HCT116 (cell line): Measurements from ENCODE around the gene TMEM242. TPM values are rescaled to one million over a fixed set of nuclear protein-coding genes. Genes with fewer than 3 reads are reported as not detected.

ENCODE experiments used
- ATAC-seq: fragments of 200-7000 bp; cut with Tn5 transposase; 2 replicates; pipeline ENCODE4 v1.9.1; 2020; ENCODE audit warnings: mild to moderate bottlenecking, moderate library complexity
- BruUV-seq: library from RNA; stranded (reverse); fragments of 400-500 nt; replicated peaks from 2 replicates; lab custom pipeline; 2021; lab: Mats Ljungman, UMichigan
- CTCF ChIA-PET: fragments of 300-600 bp; sonication (Branson Sonifier 250); formaldehyde crosslinking; loops from one replicate; lab custom pipeline; 2021; ENCODE audit warnings: antibody characterized with exemption; lab: Charles Lee
- POLR2A ChIA-PET: fragments of 300-600, 350-600 bp; sonication (Branson Sonifier 250); formaldehyde crosslinking; loops from one replicate; lab custom pipeline; 2021; ENCODE audit warnings: antibody characterized with exemption; lab: Charles Lee
- RAD21 ChIA-PET, 2 experiments: fragments of 300-600 bp; sonication (Branson Sonifier 250); formaldehyde crosslinking; loops; one replicate each; lab custom pipeline; 2023; ENCODE audit warnings: low total read pairs in 2 of 2; ENCODE audit not compliant: uncharacterized antibody in 2 of 2, unreplicated experiment in 2 of 2, low non-redundant PET in 1 of 2; lab: Charles Lee
- DNase-seq: peaks from one replicate; pipeline ENCODE4 v3.0.0-alpha.2; 2010; ENCODE audit warnings: low read depth, low spot score
- H2AFZ ChIP-seq: fragments of 200-600 bp; shearing (Covaris generic), sonication (generic); 2 replicates; pipeline ENCODE4 v1.6.1; 2017; ENCODE audit warnings: low read depth, mixed run types, mixed read lengths, antibody characterized with exemption, low read length; ENCODE audit not compliant: poor library complexity, severe bottlenecking
- H3K27ac ChIP-seq: 2 replicates; pipeline ENCODE4 v1.5.1; 2012; ENCODE audit warnings: low read depth, low read length
- H3K27me3 ChIP-seq: fragments of 200-600 bp; sonication (generic); 2 replicates; pipeline ENCODE4 v1.6.1; 2016; ENCODE audit warnings: mixed run types, low read length, mixed read lengths; ENCODE audit not compliant: insufficient read depth
- H3K36me3 ChIP-seq, 2 experiments: fragments of 200-500 bp in 1 of 2; fragments of 200-600 bp in 1 of 2; sonication (Bioruptor generic) in 1 of 2; sonication (generic) in 1 of 2; 2 replicates each; pipeline versions ENCODE4 v1.5.1 to v1.6.1; 2014 to 2016; ENCODE audit warnings: low read length in 2 of 2, inconsistent platforms in 1 of 2, mixed read lengths in 1 of 2, mixed run types in 1 of 2; ENCODE audit not compliant: insufficient read depth in 2 of 2, control insufficient read depth in 1 of 2
- H3K4me1 ChIP-seq, 2 experiments: fragments of 200-600 bp in 1 of 2; sonication (generic) in 1 of 2; 2 replicates each; pipeline versions ENCODE4 v1.5.1 to v1.6.1; 2012 to 2017; ENCODE audit warnings: low read length in 2 of 2, inconsistent platforms in 1 of 2, mild to moderate bottlenecking in 1 of 2, mixed read lengths in 1 of 2, mixed run types in 1 of 2, moderate library complexity in 1 of 2; ENCODE audit not compliant: insufficient read depth in 2 of 2, control insufficient read depth in 1 of 2
- H3K4me2 ChIP-seq: fragments of 200-600 bp; sonication (generic); 2 replicates; pipeline ENCODE4 v1.6.1; 2017; ENCODE audit warnings: mixed run types, low read length, mixed read lengths
- H3K4me3 ChIP-seq, 2 experiments: fragments of 200-600 bp in 1 of 2; sonication (generic) in 1 of 2; replicated peaks in 1 of 2; 2 replicates each; pipeline ENCODE4 v1.5.1; 2011 to 2016; ENCODE audit warnings: low read length in 2 of 2, control low read depth in 1 of 2, low read depth in 1 of 2, mild to moderate bottlenecking in 1 of 2, mixed read lengths in 1 of 2, mixed run types in 1 of 2
- H3K79me2 ChIP-seq: fragments of 200-600 bp; sonication (generic); 2 replicates; pipeline ENCODE4 v1.6.1; 2017; ENCODE audit warnings: mild to moderate bottlenecking, mixed run types, low read length, moderate library complexity, mixed read lengths; ENCODE audit not compliant: insufficient read depth
- H3K9ac ChIP-seq: fragments of 200-600 bp; sonication (generic); 2 replicates; pipeline ENCODE4 v1.6.1; 2016; ENCODE audit warnings: low read length, mixed read lengths
- H3K9me2 ChIP-seq: fragments of 200-600 bp; sonication (generic), shearing (Covaris generic); 2 replicates; pipeline ENCODE4 v1.6.1; 2017; ENCODE audit warnings: mixed run types, mild to moderate bottlenecking, moderate library complexity; ENCODE audit not compliant: insufficient read depth
- H3K9me3 ChIP-seq, 2 experiments: fragments of 200-500 bp in 1 of 2; fragments of 200-600 bp in 1 of 2; sonication (Bioruptor generic) in 1 of 2; sonication (generic) in 1 of 2; 2 replicates each; pipeline ENCODE4 v1.6.1; 2014 to 2017; ENCODE audit warnings: low read length in 2 of 2, mixed read lengths in 2 of 2, inconsistent platforms in 1 of 2, low read depth in 1 of 2, mild to moderate bottlenecking in 1 of 2, mixed run types in 1 of 2, moderate library complexity in 1 of 2; ENCODE audit not compliant: control insufficient read depth in 1 of 2, insufficient read depth in 1 of 2
- H4K20me1 ChIP-seq: fragments of 200-600 bp; sonication (generic), shearing (Covaris generic); 2 replicates; pipeline ENCODE4 v1.6.1; 2017; ENCODE audit warnings: mixed run types, mild to moderate bottlenecking, moderate library complexity; ENCODE audit not compliant: insufficient read depth
- CBX3 ChIP-seq: IDR thresholded peaks from 2 replicates; pipeline ENCODE4 v1.6.1; 2012; ENCODE audit warnings: low read depth
- EGR1 ChIP-seq: IDR thresholded peaks from 2 replicates; pipeline ENCODE4 v1.6.1; 2012; ENCODE audit warnings: low read depth
- ELF1 ChIP-seq: IDR thresholded peaks from 2 replicates; pipeline ENCODE4 v1.6.1; 2012; ENCODE audit warnings: low read depth, borderline replicate concordance
- EZH2 ChIP-seq: fragments of 200-600 bp; sonication (generic); IDR thresholded peaks from 2 replicates; pipeline ENCODE4 v1.6.1; 2017; ENCODE audit warnings: antibody characterized with exemption, mixed run types
- EZH2phosphoT487 ChIP-seq: fragments of 200-600 bp; IDR thresholded peaks from 2 replicates; pipeline ENCODE4 v1.6.1; 2018; ENCODE audit warnings: antibody characterized with exemption, borderline replicate concordance
- FOSL1 ChIP-seq: IDR thresholded peaks from 2 replicates; pipeline ENCODE4 v1.6.1; 2012; ENCODE audit warnings: low read depth
- JUND ChIP-seq: IDR thresholded peaks from 2 replicates; pipeline ENCODE4 v1.6.1; 2012
- POLR2AphosphoS5 ChIP-seq: IDR thresholded peaks from 2 replicates; pipeline ENCODE4 v1.6.1; 2011; ENCODE audit warnings: mild to moderate bottlenecking, low read depth, low read length, moderate library complexity
- SIN3A ChIP-seq: IDR thresholded peaks from 2 replicates; pipeline ENCODE4 v1.6.1; 2012; ENCODE audit warnings: low read depth
- YY1 ChIP-seq: IDR thresholded peaks from 2 replicates; pipeline ENCODE4 v1.6.1; 2011; ENCODE audit warnings: low read length, low read depth, moderate library complexity, mild to moderate bottlenecking; ENCODE audit not compliant: insufficient replicate concordance; ENCODE audit errors: extremely low read depth
- ZNF274 ChIP-seq: fragments of 200-500 bp; sonication (Bioruptor generic); IDR thresholded peaks from 2 replicates; pipeline ENCODE4 v1.6.1; 2014; ENCODE audit warnings: mild to moderate bottlenecking, low read depth, low read length, inconsistent platforms
- intact Hi-C: fragments of 100-400 bp; cut with micrococcal nuclease; formaldehyde crosslinking; loops from 2 replicates; pipeline ENCODE4 v1.10.0; 2022
- total RNA-seq: library from RNA; stranded (reverse); gene quantifications from one replicate; pipeline ENCODE4 v1.2.1, GENCODE V29; 2021; ENCODE audit not compliant: unreplicated experiment
- TF ChIP-seq, protein P1 (sequence below): IDR thresholded peaks from 2 replicates; pipeline ENCODE4 v1.6.1; 2012; ENCODE audit warnings: low read depth
- TF ChIP-seq, protein P2 (sequence below): IDR thresholded peaks from 2 replicates; pipeline ENCODE4 v1.6.1; 2012
- TF ChIP-seq, protein P3 (sequence below), 3 experiments: fragments of 200-600 bp in 1 of 3; sonication (generic) in 1 of 3; IDR thresholded peaks in 2 of 3; conservative IDR thresholded peaks in 1 of 3; 2 replicates each; pipeline ENCODE4 v1.5.1; 2012 to 2017; ENCODE audit warnings: low read depth in 2 of 3, low read length in 2 of 3, antibody characterized with exemption in 1 of 3, borderline replicate concordance in 1 of 3, control low read depth in 1 of 3, mild to moderate bottlenecking in 1 of 3, mixed read lengths in 1 of 3, mixed run types in 1 of 3, moderate library complexity in 1 of 3; ENCODE audit not compliant: insufficient read depth in 1 of 3

Gene TMEM242
- total RNA-seq, 1 experiment from 2014 or later: 11.6 TPM

DNA sequence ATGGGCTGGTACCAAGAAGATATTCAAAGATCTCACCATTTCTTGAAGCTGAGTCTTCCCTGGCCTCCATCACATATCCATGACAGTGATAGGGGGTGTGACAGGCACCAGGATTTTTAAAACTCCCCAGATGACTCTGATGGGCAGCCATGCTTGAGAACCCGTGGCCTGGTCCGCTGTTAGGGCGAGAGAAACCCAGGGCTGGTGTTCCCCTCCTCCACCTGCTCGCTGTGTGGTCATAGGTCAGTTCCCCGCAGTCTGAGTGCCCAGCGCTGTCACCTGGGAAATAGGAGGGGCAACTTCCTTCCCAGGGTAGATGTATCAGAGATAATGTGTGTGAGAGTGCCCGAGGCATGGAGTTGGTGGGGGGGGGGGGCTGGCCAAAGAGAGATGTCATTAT, 50.9 kb downstream of the TMEM242 start:
- no peaks in the 10 kb centered on the region for H4K20me1 ChIP-seq
- ChIA-PET CTCF (no interaction called here), RAD21 (no interaction called here), POLR2A (interaction anchor here (1.1 kb wide), 1 partner anchor 9 kb away, joined by 3 read pairs; no protein-coding TSS in a partner anchor)
- TF ChIP-seq ZNF274: no peak
- no peak for TF ChIP-seq YY1
- no peak for TF ChIP-seq POLR2AphosphoS5
- TF ChIP-seq JUND: no peak
- TF ChIP-seq SIN3A: no peak
- no peak for TF ChIP-seq CBX3
- no peak for TF ChIP-seq EGR1
- peak overlapping the region; percentile 98 for H2AFZ ChIP-seq
- H3K9me3 ChIP-seq: no peaks in the 10 kb centered on the region; a peak in 1 of 4 replicates
- H3K9ac ChIP-seq: no peak overlapping the region
- no peak overlapping the region for H3K4me3 ChIP-seq
- H3K9me2 ChIP-seq: no peaks in the 10 kb centered on the region
- no peak for DNase-seq
- no peaks in the 10 kb centered on the region for H3K36me3 ChIP-seq
- H3K27ac ChIP-seq: no peak overlapping the region
- H3K4me1 ChIP-seq: peaks cover 10 to 26% of the 10 kb centered on the region in 2 experiments; a peak in 3 of 4 replicates
- no peaks in the 10 kb centered on the region for H3K79me2 ChIP-seq
- BruUV-seq: no TSS peak
- no peak for ATAC-seq
- no peaks in the 10 kb centered on the region for H3K27me3 ChIP-seq
- intact Hi-C loops: loop anchor here (10.0 kb wide), 1 partner anchor 128 kb away; no protein-coding TSS in a partner anchor
- H3K4me2 ChIP-seq: no peak overlapping the region

GRCh38 chr6:157271911-157272310, 51.4 kb downstream of the TMEM242 start:
- CTCF ChIA-PET: no interaction called here
- no peak for ATAC-seq
- RAD21 ChIA-PET: no interaction called here
- TF ChIP-seq POLR2AphosphoS5 (no peak), FOSL1 (no peak), EZH2phosphoT487 (no peak), SIN3A (no peak), ELF1 (no peak), CBX3 (no peak), EZH2 (no peak), EGR1 (no peak), ZNF274 (no peak), YY1 (no peak)
- TF ChIP-seq, protein P1, sequence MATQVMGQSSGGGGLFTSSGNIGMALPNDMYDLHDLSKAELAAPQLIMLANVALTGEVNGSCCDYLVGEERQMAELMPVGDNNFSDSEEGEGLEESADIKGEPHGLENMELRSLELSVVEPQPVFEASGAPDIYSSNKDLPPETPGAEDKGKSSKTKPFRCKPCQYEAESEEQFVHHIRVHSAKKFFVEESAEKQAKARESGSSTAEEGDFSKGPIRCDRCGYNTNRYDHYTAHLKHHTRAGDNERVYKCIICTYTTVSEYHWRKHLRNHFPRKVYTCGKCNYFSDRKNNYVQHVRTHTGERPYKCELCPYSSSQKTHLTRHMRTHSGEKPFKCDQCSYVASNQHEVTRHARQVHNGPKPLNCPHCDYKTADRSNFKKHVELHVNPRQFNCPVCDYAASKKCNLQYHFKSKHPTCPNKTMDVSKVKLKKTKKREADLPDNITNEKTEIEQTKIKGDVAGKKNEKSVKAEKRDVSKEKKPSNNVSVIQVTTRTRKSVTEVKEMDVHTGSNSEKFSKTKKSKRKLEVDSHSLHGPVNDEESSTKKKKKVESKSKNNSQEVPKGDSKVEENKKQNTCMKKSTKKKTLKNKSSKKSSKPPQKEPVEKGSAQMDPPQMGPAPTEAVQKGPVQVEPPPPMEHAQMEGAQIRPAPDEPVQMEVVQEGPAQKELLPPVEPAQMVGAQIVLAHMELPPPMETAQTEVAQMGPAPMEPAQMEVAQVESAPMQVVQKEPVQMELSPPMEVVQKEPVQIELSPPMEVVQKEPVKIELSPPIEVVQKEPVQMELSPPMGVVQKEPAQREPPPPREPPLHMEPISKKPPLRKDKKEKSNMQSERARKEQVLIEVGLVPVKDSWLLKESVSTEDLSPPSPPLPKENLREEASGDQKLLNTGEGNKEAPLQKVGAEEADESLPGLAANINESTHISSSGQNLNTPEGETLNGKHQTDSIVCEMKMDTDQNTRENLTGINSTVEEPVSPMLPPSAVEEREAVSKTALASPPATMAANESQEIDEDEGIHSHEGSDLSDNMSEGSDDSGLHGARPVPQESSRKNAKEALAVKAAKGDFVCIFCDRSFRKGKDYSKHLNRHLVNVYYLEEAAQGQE: no peak
- TF ChIP-seq, protein P2, sequence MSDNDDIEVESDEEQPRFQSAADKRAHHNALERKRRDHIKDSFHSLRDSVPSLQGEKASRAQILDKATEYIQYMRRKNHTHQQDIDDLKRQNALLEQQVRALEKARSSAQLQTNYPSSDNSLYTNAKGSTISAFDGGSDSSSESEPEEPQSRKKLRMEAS: no peak
- TF ChIP-seq, protein P3, sequence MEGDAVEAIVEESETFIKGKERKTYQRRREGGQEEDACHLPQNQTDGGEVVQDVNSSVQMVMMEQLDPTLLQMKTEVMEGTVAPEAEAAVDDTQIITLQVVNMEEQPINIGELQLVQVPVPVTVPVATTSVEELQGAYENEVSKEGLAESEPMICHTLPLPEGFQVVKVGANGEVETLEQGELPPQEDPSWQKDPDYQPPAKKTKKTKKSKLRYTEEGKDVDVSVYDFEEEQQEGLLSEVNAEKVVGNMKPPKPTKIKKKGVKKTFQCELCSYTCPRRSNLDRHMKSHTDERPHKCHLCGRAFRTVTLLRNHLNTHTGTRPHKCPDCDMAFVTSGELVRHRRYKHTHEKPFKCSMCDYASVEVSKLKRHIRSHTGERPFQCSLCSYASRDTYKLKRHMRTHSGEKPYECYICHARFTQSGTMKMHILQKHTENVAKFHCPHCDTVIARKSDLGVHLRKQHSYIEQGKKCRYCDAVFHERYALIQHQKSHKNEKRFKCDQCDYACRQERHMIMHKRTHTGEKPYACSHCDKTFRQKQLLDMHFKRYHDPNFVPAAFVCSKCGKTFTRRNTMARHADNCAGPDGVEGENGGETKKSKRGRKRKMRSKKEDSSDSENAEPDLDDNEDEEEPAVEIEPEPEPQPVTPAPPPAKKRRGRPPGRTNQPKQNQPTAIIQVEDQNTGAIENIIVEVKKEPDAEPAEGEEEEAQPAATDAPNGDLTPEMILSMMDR (IDR thresholded peaks at IDR 0.05 in 2 of 3, conservative IDR thresholded peaks at IDR 0.05 in 1 of 3; ENCODE audit: borderline replicate concordance in 1 of 3, insufficient read depth in 1 of 3, low read depth in 2 of 3, low read length in 2 of 3): no peak

More at GRCh38 chr6:157271911-157272310, 51.4 kb downstream of the TMEM242 start:
- no peaks in the 10 kb centered on the region for H4K20me1 ChIP-seq
- H3K9ac ChIP-seq: no peak overlapping the region
- H3K4me1 ChIP-seq: peaks cover 10 to 26% of the 10 kb centered on the region in 2 experiments; a peak in 3 of 4 replicates
- no peaks in the 10 kb centered on the region; a peak in 1 of 4 replicates for H3K9me3 ChIP-seq
- POLR2A ChIA-PET: interaction anchor here (1.1 kb wide), 1 partner anchor 10 kb away, joined by 3 read pairs; no protein-coding TSS in a partner anchor
- H2AFZ ChIP-seq: no peak overlapping the region
- H3K4me2 ChIP-seq: no peak overlapping the region
- H3K9me2 ChIP-seq: no peaks in the 10 kb centered on the region
- intact Hi-C loops: loop anchor here (10.0 kb wide), 1 partner anchor 127 kb away; no protein-coding TSS in a partner anchor
- BruUV-seq: no TSS peak
- DNase-seq: no peak
- H3K27ac ChIP-seq: no peak overlapping the region
- H3K4me3 ChIP-seq: no peak overlapping the region
- H3K27me3 ChIP-seq: no peaks in the 10 kb centered on the region
- H3K36me3 ChIP-seq: no peaks in the 10 kb centered on the region
- H3K79me2 ChIP-seq: no peaks in the 10 kb centered on the region
